Ishikawa (cell line): ENCODE results near the gene STK38.

Source experiments
- CEBPB ChIP-seq: IDR thresholded peaks from 2 replicates; pipeline ENCODE4 v1.6.1; 2012
- CREB1 ChIP-seq: IDR thresholded peaks from 2 replicates; pipeline ENCODE4 v1.6.1; 2012; ENCODE audit warnings: low read depth
- FOXM1 ChIP-seq: IDR thresholded peaks from 2 replicates; pipeline ENCODE4 v1.6.1; 2012; ENCODE audit warnings: low read depth, borderline replicate concordance
- MAX ChIP-seq: IDR thresholded peaks from 2 replicates; pipeline ENCODE4 v1.6.1; 2012
- NFIC ChIP-seq: IDR thresholded peaks from 2 replicates; pipeline ENCODE4 v1.6.1; 2012
- RAD21 ChIP-seq: IDR thresholded peaks from 2 replicates; pipeline ENCODE4 v1.6.1; 2012; ENCODE audit warnings: low read depth
- REST ChIP-seq: IDR thresholded peaks from 2 replicates; pipeline ENCODE4 v1.6.1; 2012; ENCODE audit warnings: low read depth, mild to moderate bottlenecking
- TAF1 ChIP-seq: IDR thresholded peaks from 2 replicates; pipeline ENCODE4 v1.6.1; 2012; ENCODE audit warnings: low read depth, mild to moderate bottlenecking
- TCF12 ChIP-seq: IDR thresholded peaks from 2 replicates; pipeline ENCODE4 v1.6.1; 2012; ENCODE audit warnings: low read depth
- YY1 ChIP-seq: IDR thresholded peaks from 2 replicates; pipeline ENCODE4 v1.6.1; 2012; ENCODE audit warnings: low read depth
- ZBTB7A ChIP-seq: IDR thresholded peaks from 2 replicates; pipeline ENCODE4 v1.6.1; 2012; ENCODE audit warnings: low read depth

DNA sequence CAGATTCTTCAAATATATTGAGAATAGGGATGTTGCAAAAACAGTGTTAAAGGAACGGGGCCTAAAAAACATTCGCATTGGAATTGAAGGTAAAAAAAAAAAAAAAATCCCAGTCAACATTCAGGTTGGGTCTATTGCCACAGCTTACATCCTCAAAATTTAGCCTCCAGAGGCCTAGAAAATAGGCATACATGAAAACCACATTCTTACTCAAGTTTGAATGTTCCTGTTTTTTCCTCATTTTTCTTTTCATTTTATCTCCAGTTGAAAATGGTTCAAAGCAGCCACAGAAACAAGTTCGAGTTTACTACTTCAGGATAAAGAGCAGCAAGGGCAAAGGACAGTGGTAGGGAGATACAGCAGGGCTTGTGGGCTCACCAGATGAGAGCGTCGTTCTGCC is 62.5 kb downstream of the STK38 start:
- TF ChIP-seq REST (no peak), MAX (no peak), YY1 (no peak), ZBTB7A (no peak), TAF1 (no peak), RAD21 (no peak), TCF12 (no peak), NFIC (no peak), CREB1 (no peak), CEBPB (no peak), FOXM1 (no peak)
